ENCODE measurements around the gene APOC4.
"Not testable (repeated sequence)": the region's sequence is repeated elsewhere in the genome, so short reads cannot be mapped to it uniquely, and the experiment has no call there.

The APOC4 gene

GRCh38 chr19:44908074-44908835, 33.8 kb upstream of the APOC4 start:
- TF ChIP-seq CTCF (conservative IDR thresholded peaks at IDR 0.05; ENCODE audit: control insufficient read depth, insufficient read depth, low read depth, low read length) = no peak
- no peak overlapping the region for H3K4me3 ChIP-seq (ENCODE audit: control insufficient read depth, low read depth, low read length)
- DNase-seq (ENCODE audit: low read depth) = no peak

GRCh38 chr19:44908836-44909261, 33.2 kb upstream of the APOC4 start:
- no peak overlapping the region for H3K4me3 ChIP-seq (ENCODE audit: control insufficient read depth, low read depth, low read length)
- TF ChIP-seq CTCF (conservative IDR thresholded peaks at IDR 0.05; ENCODE audit: control insufficient read depth, insufficient read depth, low read depth, low read length) = no peak
- no peak for DNase-seq (ENCODE audit: low read depth)

GRCh38 chr19:44909775-44910174, 32.3 kb upstream of the APOC4 start:
- no peak overlapping the region for H3K4me3 ChIP-seq (ENCODE audit: control insufficient read depth, low read depth, low read length)
- no peak for TF ChIP-seq CTCF (conservative IDR thresholded peaks at IDR 0.05; ENCODE audit: control insufficient read depth, insufficient read depth, low read depth, low read length)
- DNase-seq (ENCODE audit: low read depth) = no peak

GRCh38 chr19:44911896-44912295, 30.1 kb upstream of the APOC4 start:
- not testable (repeated sequence) for H3K4me3 ChIP-seq (ENCODE audit: control insufficient read depth, low read depth, low read length); DNase-seq (ENCODE audit: low read depth)

- DNase-seq (ENCODE audit: low read depth) = no peak
- TF ChIP-seq CTCF (conservative IDR thresholded peaks at IDR 0.05; ENCODE audit: control insufficient read depth, insufficient read depth, low read depth, low read length) = no peak
- no peak overlapping the region for H3K4me3 ChIP-seq (ENCODE audit: control insufficient read depth, low read depth, low read length)
These were observed 29.2 kb upstream of the APOC4 start for GRCh38 chr19:44912854-44913253.

GRCh38 chr19:44913512-44914432, 28.3 kb upstream of the APOC4 start:
- not testable (repeated sequence) for DNase-seq (ENCODE audit: low read depth)
- peak overlapping the region; percentile 58 for H3K4me3 ChIP-seq (ENCODE audit: control insufficient read depth, low read depth, low read length)

GRCh38 chr19:44914433-44915206, 27.4 kb upstream of the APOC4 start, which contains the start of gene APOC1:
APOC1 (plus strand) TSS chr19:44914608; CDS start chr19:44914892, 284 bp downstream.
- peak; percentile 83 for DNase-seq (ENCODE audit: low read depth)
- H3K4me3 ChIP-seq (ENCODE audit: control insufficient read depth, low read depth, low read length) = peak within 1 kb of the TSS; percentile 58
